Sigmoid colon (tissue), 3 donors: ENCODE data around the gene UTF1.

Source experiments
- POLR2A ChIP-seq, 2 donors: fragments of 450-650 bp; IDR thresholded peaks; one replicate each; pipeline ENCODE4 v1.6.1; 2016; ENCODE audit warnings: antibody characterized with exemption in 2 of 2, mild to moderate bottlenecking in 2 of 2, moderate library complexity in 2 of 2
- TF ChIP-seq, protein P1 (sequence below), 4 experiments: fragments of 450-650 bp in 3 of 4; fragments of 200-600 bp in 1 of 4; IDR thresholded peaks; one replicate each; pipeline ENCODE4 v1.5.1; 2016 to 2019; ENCODE audit warnings: antibody characterized with exemption in 4 of 4, mild to moderate bottlenecking in 3 of 4, moderate library complexity in 2 of 4

DNA sequence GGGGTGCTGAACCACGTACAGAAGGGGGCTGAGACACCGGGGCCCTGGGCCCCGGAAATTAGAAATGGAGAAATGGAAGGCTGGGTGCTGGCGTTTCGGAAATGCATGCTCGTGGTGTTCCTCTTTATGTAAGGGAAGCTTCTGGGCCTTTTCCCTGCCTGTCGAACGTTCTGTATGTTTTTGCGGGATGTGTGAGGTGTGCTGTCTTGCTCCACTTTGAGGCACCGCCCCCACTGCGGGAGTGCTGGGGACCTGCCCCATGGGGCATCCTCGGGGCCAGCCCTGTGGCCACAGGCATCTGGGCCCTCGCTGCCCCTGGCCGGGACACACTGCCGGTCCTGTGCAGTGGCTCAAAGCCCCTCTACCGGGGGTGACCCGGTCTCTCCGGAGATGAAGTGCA is 5.9 kb downstream of the UTF1 start:
- TF ChIP-seq, protein P1, sequence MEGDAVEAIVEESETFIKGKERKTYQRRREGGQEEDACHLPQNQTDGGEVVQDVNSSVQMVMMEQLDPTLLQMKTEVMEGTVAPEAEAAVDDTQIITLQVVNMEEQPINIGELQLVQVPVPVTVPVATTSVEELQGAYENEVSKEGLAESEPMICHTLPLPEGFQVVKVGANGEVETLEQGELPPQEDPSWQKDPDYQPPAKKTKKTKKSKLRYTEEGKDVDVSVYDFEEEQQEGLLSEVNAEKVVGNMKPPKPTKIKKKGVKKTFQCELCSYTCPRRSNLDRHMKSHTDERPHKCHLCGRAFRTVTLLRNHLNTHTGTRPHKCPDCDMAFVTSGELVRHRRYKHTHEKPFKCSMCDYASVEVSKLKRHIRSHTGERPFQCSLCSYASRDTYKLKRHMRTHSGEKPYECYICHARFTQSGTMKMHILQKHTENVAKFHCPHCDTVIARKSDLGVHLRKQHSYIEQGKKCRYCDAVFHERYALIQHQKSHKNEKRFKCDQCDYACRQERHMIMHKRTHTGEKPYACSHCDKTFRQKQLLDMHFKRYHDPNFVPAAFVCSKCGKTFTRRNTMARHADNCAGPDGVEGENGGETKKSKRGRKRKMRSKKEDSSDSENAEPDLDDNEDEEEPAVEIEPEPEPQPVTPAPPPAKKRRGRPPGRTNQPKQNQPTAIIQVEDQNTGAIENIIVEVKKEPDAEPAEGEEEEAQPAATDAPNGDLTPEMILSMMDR (IDR thresholded peaks at IDR 0.05): no peak
- no peak for TF ChIP-seq POLR2A (IDR thresholded peaks at IDR 0.05)
